Stimulated activated CD4-positive, alpha-beta T cell treated with anti-CD3 and anti-CD28 coated beads, Interleukin-15, amount 100 ng/mL, for 48 hours (primary cell): ENCODE results near the gene RPS6KB1.
"Not testable (repeated sequence)": the region's sequence is repeated elsewhere in the genome, so short reads cannot be mapped to it uniquely, and the experiment has no call there.

ENCODE experiments used
- DNase-seq, 2 donors: peaks; one replicate each; pipeline ENCODE4 v3.0.0-alpha.2; 2020; ENCODE audit warnings: low read depth in 2 of 2

RPS6KB1 gene

GRCh38 chr17:59870482-59870881 lies 22.4 kb upstream of the RPS6KB1 start:
- DNase-seq: no peak

GRCh38 chr17:59872351-59872750 lies 20.6 kb upstream of the RPS6KB1 start:
- no peak for DNase-seq

GRCh38 chr17:59873414-59873813 lies 19.5 kb upstream of the RPS6KB1 start:
- DNase-seq: not testable (repeated sequence)

GRCh38 chr17:59874376-59874775 lies 18.5 kb upstream of the RPS6KB1 start:
- no peak for DNase-seq

GRCh38 chr17:59876107-59876506 lies 16.8 kb upstream of the RPS6KB1 start:
- DNase-seq: no peak

GRCh38 chr17:59877965-59878364 lies 15.0 kb upstream of the RPS6KB1 start:
- no peak for DNase-seq

- DNase-seq: no peak
These were observed 14.3 kb upstream of the RPS6KB1 start for GRCh38 chr17:59878624-59879023.

GRCh38 chr17:59884861-59885260 lies 8.1 kb upstream of the RPS6KB1 start:
- DNase-seq: no peak

GRCh38 chr17:59888145-59888750 lies 4.7 kb upstream of the RPS6KB1 start:
- DNase-seq: no peak

GRCh38 chr17:59890720-59891119 lies 2.2 kb upstream of the RPS6KB1 start:
- no peak for DNase-seq

GRCh38 chr17:59892251-59892923 lies 534 bp upstream of the RPS6KB1 start:
- no peak for DNase-seq

- no peak for DNase-seq
These were observed 767 bp downstream of the RPS6KB1 start for GRCh38 chr17:59893676-59894100.

GRCh38 chr17:59897090-59897489 lies 4.2 kb downstream of the RPS6KB1 start:
- DNase-seq: no peak

GRCh38 chr17:59899099-59899498 lies 6.2 kb downstream of the RPS6KB1 start:
- no peak for DNase-seq

- no peak for DNase-seq
These were observed 8.7 kb downstream of the RPS6KB1 start for GRCh38 chr17:59901604-59902003.

- DNase-seq: no peak
These were observed 10.5 kb downstream of the RPS6KB1 start for GRCh38 chr17:59903455-59903854.

- no peak for DNase-seq
These were observed 14.5 kb downstream of the RPS6KB1 start for GRCh38 chr17:59907467-59907866.

- DNase-seq: no peak
These were observed 21.4 kb downstream of the RPS6KB1 start for GRCh38 chr17:59914274-59914854.

- DNase-seq: no peak
These were observed 23.5 kb downstream of the RPS6KB1 start for GRCh38 chr17:59916446-59916845.

GRCh38 chr17:59920637-59921036 lies 27.7 kb downstream of the RPS6KB1 start:
- DNase-seq: not testable (repeated sequence)

GRCh38 chr17:59930121-59930520 lies 37.2 kb downstream of the RPS6KB1 start:
- DNase-seq: not testable (repeated sequence)

- DNase-seq: not testable (repeated sequence)
These were observed 37.8 kb downstream of the RPS6KB1 start for GRCh38 chr17:59930768-59931167.

- not testable (repeated sequence) for DNase-seq
These were observed 40.4 kb downstream of the RPS6KB1 start for GRCh38 chr17:59933317-59933716.
